Thyroid gland (tissue), 4 donors: ENCODE results near the gene FBXL20. TPM values are rescaled to one million over a fixed set of nuclear protein-coding genes. Genes with fewer than 3 reads are reported as not detected.
"Not testable (repeated sequence)": the region's sequence is repeated elsewhere in the genome, so short reads cannot be mapped to it uniquely, and the experiment has no call there.

Experiments used
- DNase-seq, 2 donors: peaks; one replicate each; pipeline ENCODE4 v3.0.0-alpha.2; 2019
- H3K27ac ChIP-seq, 3 donors: fragments of 200-600 bp; sonication (generic); 1 replicate in 2 of 3; 2 replicates in 1 of 3; pipeline ENCODE4 v1.5.1; 2016 to 2019; ENCODE audit warnings: mild to moderate bottlenecking in 1 of 3, moderate library complexity in 1 of 3
- H3K27me3 ChIP-seq: fragments of 200-600 bp; sonication (generic); one replicate; pipeline ENCODE4 v1.5.1; 2019
- H3K36me3 ChIP-seq, 2 donors: fragments of 200-600 bp; sonication (generic); one replicate each; pipeline ENCODE4 v1.5.1; 2016 to 2019
- H3K4me1 ChIP-seq, 2 donors: fragments of 200-600 bp; sonication (generic); one replicate each; pipeline ENCODE4 v1.5.1; 2017 to 2019
- H3K4me3 ChIP-seq, 3 donors: fragments of 200-600 bp; sonication (generic); replicated peaks in 1 of 3; 1 replicate in 2 of 3; 2 replicates in 1 of 3; pipeline ENCODE4 v1.5.1; 2016; ENCODE audit warnings: mild to moderate bottlenecking in 1 of 3
- H3K9me3 ChIP-seq: fragments of 200-600 bp; sonication (generic); one replicate; pipeline ENCODE4 v1.5.1; 2017
- POLR2A ChIP-seq, 2 donors: fragments of 450-650 bp; IDR thresholded peaks; one replicate each; pipeline ENCODE4 v1.6.1; 2017; ENCODE audit warnings: antibody characterized with exemption in 2 of 2, mild to moderate bottlenecking in 2 of 2, moderate library complexity in 1 of 2
- WGBS, 2 donors: methylation state at CpG; one replicate each; pipeline ENCODE4 v1.1.5; 2017; 5-methylcytosine and 5-hydroxymethylcytosine counted together
- intact Hi-C: fragments of 100-400 bp; cut with DNase I; formaldehyde crosslinking; loops from one replicate; pipeline ENCODE4 v1.15.1; 2023
- total RNA-seq, 4 donors: library from RNA; depleted of rRNA; stranded (reverse); fragments of >200 nt; gene quantifications; one replicate each; pipeline ENCODE4 v1.2.3, GENCODE V29; 2016
- TF ChIP-seq, protein P1 (sequence below), 6 experiments: fragments of 200-600 bp in 3 of 6; fragments of 450-650 bp in 3 of 6; sonication (generic) in 3 of 6; IDR thresholded peaks; one replicate each; pipeline ENCODE4 v1.5.1; 2016 to 2019; ENCODE audit warnings: antibody characterized with exemption in 6 of 6, mild to moderate bottlenecking in 2 of 6, inconsistent platforms in 1 of 6, moderate library complexity in 1 of 6

The FBXL20 gene
- total RNA-seq, 4 donors from 2014 or later = 17.2 to 27.7 (median 22.2) TPM

DNA sequence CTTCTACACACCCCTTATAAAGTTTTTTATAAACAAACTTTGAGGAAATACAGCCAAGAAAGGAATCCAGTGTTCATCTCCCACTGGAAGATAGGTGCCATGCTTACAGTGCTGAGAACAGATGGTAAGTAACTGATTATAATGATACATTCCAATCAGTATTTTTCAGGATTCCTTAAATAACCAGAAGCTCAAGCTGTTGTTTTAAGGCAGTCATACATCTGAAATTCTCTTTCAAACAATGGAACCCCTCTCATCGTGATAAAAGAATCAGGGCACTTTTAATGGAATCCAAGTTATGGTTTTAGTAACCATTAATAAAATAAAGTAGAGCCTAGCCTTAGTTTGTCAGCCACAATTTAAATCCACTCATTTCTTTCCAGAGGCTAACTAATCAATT lies 119.6 kb downstream of the FBXL20 start:
- Histone ChIP-seq H3K4me1 (peaks cover 0 to 8% of the 10 kb centered on the region in 2 donors), H3K4me3 (no peak overlapping the region), H3K36me3 (peaks cover 5% of the 10 kb centered on the region in 2 donors), H3K9me3 (no peaks in the 10 kb centered on the region), H3K27ac (no peak overlapping the region), H3K27me3 (no peaks in the 10 kb centered on the region)
- intact Hi-C loops = no loop called here
- no peak for DNase-seq
- WGBS, 2 donors = 49 to 56% methylated on average over 1 of the region's 1 CpG
- TF ChIP-seq, protein P1, sequence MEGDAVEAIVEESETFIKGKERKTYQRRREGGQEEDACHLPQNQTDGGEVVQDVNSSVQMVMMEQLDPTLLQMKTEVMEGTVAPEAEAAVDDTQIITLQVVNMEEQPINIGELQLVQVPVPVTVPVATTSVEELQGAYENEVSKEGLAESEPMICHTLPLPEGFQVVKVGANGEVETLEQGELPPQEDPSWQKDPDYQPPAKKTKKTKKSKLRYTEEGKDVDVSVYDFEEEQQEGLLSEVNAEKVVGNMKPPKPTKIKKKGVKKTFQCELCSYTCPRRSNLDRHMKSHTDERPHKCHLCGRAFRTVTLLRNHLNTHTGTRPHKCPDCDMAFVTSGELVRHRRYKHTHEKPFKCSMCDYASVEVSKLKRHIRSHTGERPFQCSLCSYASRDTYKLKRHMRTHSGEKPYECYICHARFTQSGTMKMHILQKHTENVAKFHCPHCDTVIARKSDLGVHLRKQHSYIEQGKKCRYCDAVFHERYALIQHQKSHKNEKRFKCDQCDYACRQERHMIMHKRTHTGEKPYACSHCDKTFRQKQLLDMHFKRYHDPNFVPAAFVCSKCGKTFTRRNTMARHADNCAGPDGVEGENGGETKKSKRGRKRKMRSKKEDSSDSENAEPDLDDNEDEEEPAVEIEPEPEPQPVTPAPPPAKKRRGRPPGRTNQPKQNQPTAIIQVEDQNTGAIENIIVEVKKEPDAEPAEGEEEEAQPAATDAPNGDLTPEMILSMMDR (IDR thresholded peaks at IDR 0.05) = no peak
- no peak for TF ChIP-seq POLR2A (IDR thresholded peaks at IDR 0.05)

DNA sequence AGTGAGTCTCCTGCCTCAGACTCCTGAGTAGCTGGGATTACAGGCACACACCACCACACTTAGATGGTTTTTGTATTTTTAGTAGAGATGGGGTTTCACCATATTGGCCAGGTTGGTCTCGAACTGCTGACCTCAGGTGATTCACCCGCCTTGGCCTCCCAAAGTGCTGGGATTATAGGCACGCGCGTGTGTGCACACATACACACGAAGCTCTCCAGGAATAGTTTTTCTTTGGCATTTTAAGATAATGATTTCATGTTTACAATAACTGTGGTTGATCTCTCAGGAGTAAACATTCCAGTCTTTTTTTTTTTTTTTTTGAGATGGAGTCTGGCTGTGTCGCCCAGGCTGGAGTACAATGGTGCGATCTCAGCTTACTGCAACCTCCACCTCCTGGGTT lies 123.2 kb downstream of the FBXL20 start:
- H3K4me1 ChIP-seq, intact Hi-C loops, H3K9me3 ChIP-seq, DNase-seq, H3K27me3 ChIP-seq, H3K27ac ChIP-seq, H3K4me3 ChIP-seq: not testable (repeated sequence)
- peaks cover 10 to 16% of the 10 kb centered on the region in 2 donors for H3K36me3 ChIP-seq
- WGBS, 2 donors = 97% methylated on average over 8 of the region's 8 CpGs

DNA sequence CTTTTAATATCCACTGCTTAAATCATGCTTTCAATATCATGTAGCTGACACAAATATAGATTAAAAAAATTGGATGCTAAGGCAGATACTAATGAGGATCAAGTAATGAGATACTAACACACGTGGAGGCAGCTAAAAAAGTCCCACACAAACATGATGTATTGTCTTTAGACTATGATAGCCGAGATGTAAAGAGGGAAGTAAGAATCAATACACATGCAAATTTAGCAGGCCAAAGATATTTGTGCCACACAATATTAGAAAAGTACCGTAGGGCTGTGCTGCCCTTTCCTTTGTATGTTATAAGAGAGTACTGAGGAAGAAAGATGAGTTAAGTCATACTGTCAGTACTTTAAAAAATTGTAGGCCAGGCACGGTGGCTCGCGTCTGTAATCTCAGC lies 124.3 kb downstream of the FBXL20 start:
- DNase-seq = no peak
- H3K36me3 ChIP-seq = peaks cover 10 to 18% of the 10 kb centered on the region in 2 donors
- WGBS, 2 donors = 81 to 88% methylated on average over 6 of the region's 6 CpGs
- H3K4me3 ChIP-seq = no peak overlapping the region
- H3K4me1 ChIP-seq = peaks cover 0 to 6% of the 10 kb centered on the region in 2 donors
- no peaks in the 10 kb centered on the region for H3K27me3 ChIP-seq
- no peaks in the 10 kb centered on the region for H3K9me3 ChIP-seq
- no peak overlapping the region for H3K27ac ChIP-seq
- intact Hi-C loops = no loop called here
- TF ChIP-seq, protein P1 (IDR thresholded peaks at IDR 0.05) = no peak
- TF ChIP-seq POLR2A (IDR thresholded peaks at IDR 0.05) = no peak

DNA sequence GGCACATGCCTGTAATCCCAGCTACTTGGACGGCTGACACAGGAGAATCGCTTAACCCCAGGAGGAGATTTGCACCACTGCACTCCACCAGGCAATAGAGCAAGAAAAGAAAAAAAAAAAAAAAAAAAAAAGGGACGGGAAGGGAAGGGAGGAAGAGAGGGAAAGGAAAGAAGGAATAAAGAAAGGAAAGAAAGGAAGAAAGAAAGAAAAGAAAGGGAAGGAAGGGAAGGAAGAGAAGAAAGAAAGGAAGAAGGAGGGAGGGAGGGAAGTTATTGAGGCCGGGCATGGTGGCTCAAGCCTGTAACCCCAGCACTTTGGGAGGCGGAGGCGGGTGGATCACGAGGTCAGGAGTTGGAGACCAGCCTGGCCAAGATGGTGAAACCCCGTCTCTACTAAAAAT lies 125.3 kb downstream of the FBXL20 start:
- 88 to 90% methylated on average over 8 of the region's 8 CpGs for WGBS, 2 donors
- Histone ChIP-seq H3K36me3 (peaks cover 10 to 18% of the 10 kb centered on the region in 2 donors), H3K4me3 (no peak overlapping the region), H3K9me3 (no peaks in the 10 kb centered on the region), H3K27ac (no peak overlapping the region), H3K4me1 (no peaks in the 10 kb centered on the region), H3K27me3 (no peaks in the 10 kb centered on the region)
- no peak for DNase-seq
- intact Hi-C loops = no loop called here
- TF ChIP-seq, protein P1 (IDR thresholded peaks at IDR 0.05) = no peak
- TF ChIP-seq POLR2A (IDR thresholded peaks at IDR 0.05) = no peak

DNA sequence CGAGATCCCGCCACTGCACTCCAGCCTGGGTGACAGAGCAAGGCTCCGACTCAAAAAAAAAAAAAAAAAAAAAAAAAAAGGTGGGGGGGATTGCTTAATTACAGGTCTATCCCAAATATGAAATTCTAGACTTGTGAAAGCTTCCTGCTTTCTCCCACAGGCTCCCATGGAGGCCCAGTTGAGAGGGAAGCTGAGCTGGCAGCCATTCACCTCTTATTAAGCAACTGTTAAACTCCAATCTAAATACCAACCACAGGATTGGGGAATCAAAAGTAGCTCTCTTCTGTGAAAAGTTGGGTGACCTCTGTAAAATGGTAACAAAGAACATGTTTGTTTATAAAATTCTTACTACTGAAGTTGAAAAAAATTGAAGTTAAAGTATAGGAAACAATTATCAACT lies 129.9 kb downstream of the FBXL20 start:
- TF ChIP-seq, protein P1 (IDR thresholded peaks at IDR 0.05) = no peak
- TF ChIP-seq POLR2A (IDR thresholded peaks at IDR 0.05) = no peak
- DNase-seq = no peak
- no peak overlapping the region for H3K4me3 ChIP-seq
- no peaks in the 10 kb centered on the region for H3K27me3 ChIP-seq
- H3K9me3 ChIP-seq = no peaks in the 10 kb centered on the region
- H3K4me1 ChIP-seq = no peaks in the 10 kb centered on the region
- no peak overlapping the region for H3K27ac ChIP-seq
- WGBS, 2 donors = 81 to 95% methylated on average over 3 of the region's 3 CpGs
- intact Hi-C loops = no loop called here
- H3K36me3 ChIP-seq = peaks cover 15 to 30% of the 10 kb centered on the region in 2 donors

DNA sequence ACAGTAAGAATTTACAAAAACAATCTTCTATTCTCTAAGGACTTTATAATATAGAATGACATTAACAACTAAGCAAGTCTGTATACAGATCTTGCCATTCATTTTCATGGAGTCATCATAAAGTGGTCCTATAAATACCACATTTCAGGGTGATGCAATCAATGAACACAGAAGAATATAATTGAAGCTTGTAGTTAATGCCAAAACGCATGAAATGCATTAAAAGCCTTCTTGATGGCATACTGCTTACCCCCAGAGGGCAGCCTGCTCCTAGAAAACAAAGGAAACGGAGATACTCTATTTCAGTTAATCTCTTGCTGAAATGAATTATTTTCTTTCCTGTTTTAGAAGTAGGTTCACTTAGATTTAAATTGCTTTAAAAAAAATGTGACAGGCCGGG lies 130.5 kb downstream of the FBXL20 start:
- intact Hi-C loops = no loop called here
- Histone ChIP-seq H3K4me3 (no peak overlapping the region), H3K27ac (no peak overlapping the region), H3K27me3 (no peaks in the 10 kb centered on the region), H3K36me3 (peaks cover 15 to 30% of the 10 kb centered on the region in 2 donors), H3K4me1 (no peaks in the 10 kb centered on the region), H3K9me3 (no peaks in the 10 kb centered on the region)
- no peak for DNase-seq
- TF ChIP-seq, protein P1 (IDR thresholded peaks at IDR 0.05) = peak in 2 of 6 experiments; percentile 8 to 20
- TF ChIP-seq POLR2A (IDR thresholded peaks at IDR 0.05) = no peak
- 51 to 56% methylated on average over 3 of the region's 3 CpGs for WGBS, 2 donors
